ENCODE results near the gene SERPINB10.

Gene SERPINB10

GRCh38 chr18:63903851-63904570 is 3.7 kb upstream of the SERPINB10 start:
- Histone ChIP-seq H3K9ac (no peak overlapping the region), H3K4me3 (no peak overlapping the region), H3K9me3 (replicated peaks in 1 of 11) (peaks cover 0 to 8% (median 0%) of the 10 kb centered on the region in 11 experiments; a peak in 2 of 22 replicates), H3K4me2 (no peak overlapping the region), H3K36me3 (no peaks in the 10 kb centered on the region), H3K27me3 (no peaks in the 10 kb centered on the region), H3K27ac (no peak overlapping the region), H3K4me1 (peaks cover 0 to 21% (median 11%) of the 10 kb centered on the region in 10 experiments; a peak in 17 of 20 replicates), H4K20me1 (no peaks in the 10 kb centered on the region)
- TF ChIP-seq Cebpa-rat (IDR thresholded peaks at IDR 0.05): no peak

- H3K9me3 ChIP-seq (replicated peaks in 1 of 11): peaks cover 0 to 8% (median 0%) of the 10 kb centered on the region in 11 experiments; a peak in 2 of 22 replicates
- H3K27ac ChIP-seq: no peak overlapping the region
- H3K4me3 ChIP-seq: no peak overlapping the region
- no peaks in the 10 kb centered on the region for H4K20me1 ChIP-seq
- peak overlapping the region in 1 of 11 experiments; percentile 48; a peak in 2 of 22 replicates for H3K4me2 ChIP-seq
- H3K27me3 ChIP-seq: no peaks in the 10 kb centered on the region
- no peaks in the 10 kb centered on the region for H3K36me3 ChIP-seq
- H3K9ac ChIP-seq: no peak overlapping the region
- peaks cover 0 to 21% (median 11%) of the 10 kb centered on the region in 10 experiments; a peak in 17 of 20 replicates for H3K4me1 ChIP-seq
- no peak for TF ChIP-seq Cebpa-rat (IDR thresholded peaks at IDR 0.05)
Observed at GRCh38 chr18:63904694-63905093, 3.1 kb upstream of the SERPINB10 start.

- H3K27ac ChIP-seq: peak overlapping the region in 1 of 11 experiments; percentile 14; a peak in 1 of 22 replicates
- H3K9me3 ChIP-seq (replicated peaks in 1 of 11): peaks cover 0 to 8% (median 0%) of the 10 kb centered on the region in 11 experiments; a peak in 2 of 22 replicates
Observed at GRCh38 chr18:63905361-63905760, 2.4 kb upstream of the SERPINB10 start.

GRCh38 chr18:63906056-63906455 is 1.7 kb upstream of the SERPINB10 start:
- no peaks in the 10 kb centered on the region for H3K27me3 ChIP-seq

More at GRCh38 chr18:63905361-63905760, 2.4 kb upstream of the SERPINB10 start:
- H3K4me2 ChIP-seq: peak overlapping the region in 10 of 11 experiments; percentile 22 to 69 (median 52); a peak in 17 of 22 replicates
- H3K9ac ChIP-seq: no peak overlapping the region
- TF ChIP-seq Cebpa-rat (IDR thresholded peaks at IDR 0.05): no peak
- H3K36me3 ChIP-seq: no peaks in the 10 kb centered on the region
- no peak overlapping the region for H3K4me3 ChIP-seq
- no peaks in the 10 kb centered on the region for H3K27me3 ChIP-seq
- H3K4me1 ChIP-seq: peaks cover 0 to 21% (median 11%) of the 10 kb centered on the region in 10 experiments; a peak in 17 of 20 replicates
- H4K20me1 ChIP-seq: no peaks in the 10 kb centered on the region

GRCh38 chr18:63908858-63909257 is 1.1 kb downstream of the SERPINB10 start:
- Histone ChIP-seq H3K4me2 (no peak overlapping the region), H3K27ac (no peak overlapping the region), H3K9me3 (replicated peaks in 1 of 11) (peaks cover 0 to 8% (median 0%) of the 10 kb centered on the region in 11 experiments; a peak in 2 of 22 replicates), H3K4me1 (peaks cover 0 to 21% (median 11%) of the 10 kb centered on the region in 10 experiments; a peak in 17 of 20 replicates), H4K20me1 (no peaks in the 10 kb centered on the region), H3K4me3 (no peak overlapping the region), H3K27me3 (no peaks in the 10 kb centered on the region), H3K36me3 (no peaks in the 10 kb centered on the region), H3K9ac (no peak overlapping the region)
- TF ChIP-seq Cebpa-rat (IDR thresholded peaks at IDR 0.05): no peak

More at GRCh38 chr18:63906056-63906455, 1.7 kb upstream of the SERPINB10 start:
- Histone ChIP-seq H4K20me1 (no peaks in the 10 kb centered on the region), H3K9ac (no peak overlapping the region), H3K4me2 (peak overlapping the region in 6 of 11 experiments; percentile 33 to 69 (median 52); a peak in 5 of 22 replicates), H3K27ac (no peak overlapping the region), H3K9me3 (replicated peaks in 1 of 11) (peaks cover 0 to 8% (median 0%) of the 10 kb centered on the region in 11 experiments; a peak in 2 of 22 replicates), H3K36me3 (no peaks in the 10 kb centered on the region), H3K4me3 (no peak overlapping the region), H3K4me1 (peaks cover 0 to 21% (median 11%) of the 10 kb centered on the region in 10 experiments; a peak in 17 of 20 replicates)
- no peak for TF ChIP-seq Cebpa-rat (IDR thresholded peaks at IDR 0.05)

- Histone ChIP-seq H3K9me3 (replicated peaks in 1 of 11) (peaks cover 0 to 8% (median 0%) of the 10 kb centered on the region in 11 experiments; a peak in 2 of 22 replicates), H3K36me3 (no peaks in the 10 kb centered on the region)
- no peak for TF ChIP-seq Cebpa-rat (IDR thresholded peaks at IDR 0.05)
Observed at GRCh38 chr18:63909870-63910269, 2.1 kb downstream of the SERPINB10 start.

GRCh38 chr18:63917817-63918216 is 10.1 kb downstream of the SERPINB10 start:
- Histone ChIP-seq H3K9ac (no peak overlapping the region), H3K9me3 (replicated peaks in 1 of 11) (no peaks in the 10 kb centered on the region), H3K27ac (no peak overlapping the region), H4K20me1 (no peaks in the 10 kb centered on the region), H3K4me3 (no peak overlapping the region), H3K36me3 (no peaks in the 10 kb centered on the region), H3K4me1 (peaks cover 0 to 9% (median 5%) of the 10 kb centered on the region in 10 experiments; a peak in 8 of 20 replicates), H3K27me3 (no peaks in the 10 kb centered on the region), H3K4me2 (no peak overlapping the region)
- no peak for TF ChIP-seq Cebpa-rat (IDR thresholded peaks at IDR 0.05)

More at GRCh38 chr18:63909870-63910269, 2.1 kb downstream of the SERPINB10 start:
- no peaks in the 10 kb centered on the region for H4K20me1 ChIP-seq
- H3K4me1 ChIP-seq: peaks cover 0 to 21% (median 11%) of the 10 kb centered on the region in 10 experiments; a peak in 17 of 20 replicates
- no peaks in the 10 kb centered on the region for H3K27me3 ChIP-seq
- no peak overlapping the region for H3K9ac ChIP-seq
- no peak overlapping the region for H3K4me2 ChIP-seq
- H3K4me3 ChIP-seq: no peak overlapping the region
- no peak overlapping the region for H3K27ac ChIP-seq

- no peak overlapping the region for H3K4me2 ChIP-seq
- no peak overlapping the region for H3K27ac ChIP-seq
- no peak for TF ChIP-seq Cebpa-rat (IDR thresholded peaks at IDR 0.05)
- H3K9ac ChIP-seq: no peak overlapping the region
- H3K36me3 ChIP-seq: no peaks in the 10 kb centered on the region
- peaks cover 0 to 9% (median 5%) of the 10 kb centered on the region in 10 experiments; a peak in 8 of 20 replicates for H3K4me1 ChIP-seq
- H3K27me3 ChIP-seq: no peaks in the 10 kb centered on the region
- H3K4me3 ChIP-seq: no peak overlapping the region
- no peaks in the 10 kb centered on the region for H4K20me1 ChIP-seq
- no peaks in the 10 kb centered on the region for H3K9me3 ChIP-seq (replicated peaks in 1 of 11)
Observed at GRCh38 chr18:63922049-63922448, 14.3 kb downstream of the SERPINB10 start.

GRCh38 chr18:63924551-63924950 is 16.8 kb downstream of the SERPINB10 start:
- H4K20me1 ChIP-seq: no peaks in the 10 kb centered on the region
- peaks cover 0 to 22% (median 7%) of the 10 kb centered on the region in 10 experiments; a peak in 12 of 20 replicates for H3K4me1 ChIP-seq
- no peak overlapping the region for H3K4me2 ChIP-seq
- H3K9ac ChIP-seq: no peak overlapping the region
- no peaks in the 10 kb centered on the region for H3K36me3 ChIP-seq
- no peaks in the 10 kb centered on the region for H3K27me3 ChIP-seq
- H3K27ac ChIP-seq: no peak overlapping the region
- H3K9me3 ChIP-seq (replicated peaks in 1 of 11): no peaks in the 10 kb centered on the region
- no peak overlapping the region for H3K4me3 ChIP-seq
- no peak for TF ChIP-seq Cebpa-rat (IDR thresholded peaks at IDR 0.05)

All from BLaER1 treated with 17β-estradiol and CSF1 and Interleukin-3, amounts not matched to agents 10 nM and 100 nM (cell line).